Mesodermal cell (in vitro differentiated cells): ENCODE measurements around the gene CUL9.

Experiments
- H3K27ac ChIP-seq: 2 replicates; pipeline ENCODE4 v1.7.0; 2013; ENCODE audit warnings: mild to moderate bottlenecking, low read depth, low read length, moderate library complexity; ENCODE audit not compliant: severe bottlenecking
- H3K36me3 ChIP-seq: 2 replicates; pipeline ENCODE4 v1.7.1; 2013; ENCODE audit warnings: mild to moderate bottlenecking, low read length, moderate library complexity; ENCODE audit not compliant: control insufficient read depth, insufficient read depth
- H3K4me1 ChIP-seq: one replicate; pipeline ENCODE4 v1.7.1; 2013; ENCODE audit warnings: mild to moderate bottlenecking, low read length; ENCODE audit not compliant: insufficient read depth, control insufficient read depth, poor library complexity, severe bottlenecking
- H3K4me3 ChIP-seq: 2 replicates; pipeline ENCODE4 v1.7.0; 2013; ENCODE audit warnings: low read length, control low read depth, mild to moderate bottlenecking; ENCODE audit not compliant: insufficient read depth, poor library complexity, severe bottlenecking; ENCODE audit errors: extremely low read depth
- H3K9me3 ChIP-seq: 2 replicates; pipeline ENCODE4 v1.7.1; 2013; ENCODE audit warnings: mild to moderate bottlenecking, low read length, moderate library complexity; ENCODE audit not compliant: control insufficient read depth
- WGBS, 2 experiments: methylation state at CpG; one replicate each; pipeline ENCODE4 v1.1.5; 2013; ENCODE audit warnings: missing lambda C conversion rate in 2 of 2; ENCODE audit not compliant: insufficient coverage in 2 of 2; 5-methylcytosine and 5-hydroxymethylcytosine counted together

The CUL9 gene

GRCh38 chr6:43229803-43230620, 48.0 kb downstream of the CUL9 start:
- Histone ChIP-seq H3K4me1 (peaks cover 2% of the 10 kb centered on the region), H3K27ac (no peak overlapping the region), H3K36me3 (no peaks in the 10 kb centered on the region), H3K9me3 (no peaks in the 10 kb centered on the region), H3K4me3 (no peak overlapping the region)
- 86 to 89% methylated on average over 10 to 13 of the region's 17 CpGs for WGBS, 2 experiments

DNA sequence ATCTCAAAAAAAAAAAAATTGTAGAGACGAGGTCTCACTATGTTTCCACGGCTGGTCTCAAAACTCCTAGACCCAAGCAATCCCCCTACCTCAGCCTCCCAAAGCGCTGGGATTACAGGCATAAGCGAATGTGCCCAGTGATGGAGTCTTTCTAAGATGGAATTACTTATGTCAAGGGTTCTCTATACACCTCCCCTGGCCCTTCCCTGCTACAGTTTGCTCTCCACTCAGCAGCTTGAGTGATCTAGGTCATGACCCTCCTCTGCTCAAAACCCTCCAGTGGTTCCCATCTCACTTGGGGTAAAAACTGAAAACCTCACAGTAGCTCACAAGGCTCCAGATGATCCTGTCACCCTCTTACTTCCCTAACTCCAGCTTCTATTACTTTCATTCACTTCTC, 49.1 kb downstream of the CUL9 start:
- H3K36me3 ChIP-seq, result no peaks in the 10 kb centered on the region
- no peaks in the 10 kb centered on the region for H3K4me1 ChIP-seq
- 93% methylated on average over 2 of the region's 4 CpGs; no CpG with 5 or more reads in 1 of the 2 experiments for WGBS, 2 experiments
- H3K4me3 ChIP-seq, result no peak overlapping the region
- no peaks in the 10 kb centered on the region for H3K9me3 ChIP-seq
- H3K27ac ChIP-seq, result no peak overlapping the region

DNA sequence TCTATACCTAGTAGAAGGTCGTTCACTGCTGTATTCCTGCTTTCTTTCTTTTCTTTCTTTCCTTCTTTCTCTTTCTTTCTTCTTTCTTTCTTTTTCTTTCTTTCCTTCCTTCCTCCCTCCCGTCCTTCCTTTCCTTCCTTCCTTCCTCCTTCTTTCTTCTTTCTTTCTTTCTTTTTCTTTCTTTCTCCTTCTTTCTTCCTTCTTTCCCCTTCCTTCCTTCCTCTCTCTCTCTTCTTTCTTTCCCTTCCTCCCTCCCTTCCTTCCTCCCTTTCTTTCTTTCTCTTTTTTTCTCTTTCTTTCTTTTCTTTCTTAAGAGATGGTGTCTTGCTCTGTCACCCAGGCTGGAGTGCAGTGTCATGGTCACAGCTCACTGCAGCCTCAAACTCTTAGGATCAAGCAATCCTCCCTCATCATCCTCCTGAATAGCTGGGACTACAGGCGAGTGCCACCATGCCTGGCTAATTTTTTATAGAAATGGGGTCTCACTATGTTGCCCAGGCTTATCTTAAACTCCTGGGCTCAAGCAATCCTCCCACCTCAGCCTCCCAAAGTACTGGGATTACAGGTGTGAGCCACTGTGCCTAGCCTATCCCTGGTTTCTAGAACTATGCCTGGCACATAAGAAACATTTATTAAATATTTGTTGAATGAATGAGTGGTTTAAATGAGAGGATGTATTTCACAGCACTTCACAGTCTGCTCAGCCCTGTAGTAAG, 49.9 kb downstream of the CUL9 start:
- Histone ChIP-seq H3K9me3 (no peaks in the 10 kb centered on the region), H3K27ac (no peak overlapping the region), H3K4me1 (no peaks in the 10 kb centered on the region), H3K4me3 (no peak overlapping the region), H3K36me3 (no peaks in the 10 kb centered on the region)
- 72 to 79% methylated on average over 2 to 3 of the region's 3 CpGs for WGBS, 2 experiments

GRCh38 chr6:43235841-43236240, 53.8 kb downstream of the CUL9 start:
- no peaks in the 10 kb centered on the region for H3K36me3 ChIP-seq
- no peaks in the 10 kb centered on the region for H3K9me3 ChIP-seq
- H3K4me3 ChIP-seq, result no peak overlapping the region
- no peak overlapping the region for H3K27ac ChIP-seq
- no peaks in the 10 kb centered on the region for H3K4me1 ChIP-seq
- WGBS, 2 experiments, result no CpG with 5 or more reads among the region's 2 CpGs

DNA sequence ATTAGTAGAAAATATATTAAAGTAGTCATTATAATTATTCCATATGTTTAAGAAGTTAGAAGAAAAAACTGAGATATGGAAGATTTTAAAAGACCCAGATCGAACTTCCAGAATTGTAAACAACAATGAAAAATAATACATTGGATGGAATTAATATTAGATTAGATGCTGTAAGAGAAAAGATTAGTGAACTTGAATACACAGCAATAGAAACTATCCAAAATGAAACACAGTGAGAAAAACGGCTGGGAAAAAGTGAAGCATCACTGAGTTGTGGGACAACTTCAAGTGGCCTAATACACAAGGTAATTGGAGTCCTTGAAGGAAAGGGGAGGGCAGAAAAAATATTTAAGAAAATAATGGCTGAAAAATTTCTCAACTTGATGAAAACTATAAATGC, 57.1 kb downstream of the CUL9 start:
- Histone ChIP-seq H3K36me3 (no peaks in the 10 kb centered on the region), H3K9me3 (no peaks in the 10 kb centered on the region), H3K4me1 (no peaks in the 10 kb centered on the region), H3K27ac (no peak overlapping the region), H3K4me3 (no peak overlapping the region)
- WGBS, 2 experiments, result 67% methylated on average over 1 of the region's 2 CpGs; no CpG with 5 or more reads in 1 of the 2 experiments

- WGBS, 2 experiments, result no CpG with 5 or more reads among the region's 1 CpG
- H3K4me1 ChIP-seq, result no peaks in the 10 kb centered on the region
- H3K36me3 ChIP-seq, result no peaks in the 10 kb centered on the region
- H3K9me3 ChIP-seq, result no peaks in the 10 kb centered on the region
- no peak overlapping the region for H3K4me3 ChIP-seq
- no peak overlapping the region for H3K27ac ChIP-seq
Measured at GRCh38 chr6:43240950-43241349, 59.0 kb downstream of the CUL9 start.

DNA sequence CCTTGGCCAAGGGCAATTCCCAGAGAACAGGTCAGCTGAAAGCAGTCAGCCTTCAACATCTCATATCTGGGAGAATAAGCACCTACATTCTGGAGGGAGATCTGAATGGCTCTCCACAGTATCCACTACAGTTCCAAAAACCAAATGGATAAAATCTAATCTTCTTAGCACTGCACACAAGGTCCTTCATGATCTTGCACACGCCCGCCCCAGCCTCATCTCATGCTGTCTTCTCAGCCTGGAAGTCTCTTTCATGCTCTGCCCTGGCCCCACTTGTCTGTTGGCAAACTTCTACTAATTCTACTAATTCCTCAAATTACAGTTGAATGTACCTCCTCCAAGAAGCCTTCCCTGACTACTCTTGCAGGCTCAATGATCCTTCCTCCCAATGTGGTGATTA, 59.5 kb downstream of the CUL9 start:
- Histone ChIP-seq H3K36me3 (no peaks in the 10 kb centered on the region), H3K4me3 (no peak overlapping the region), H3K9me3 (no peaks in the 10 kb centered on the region), H3K4me1 (no peaks in the 10 kb centered on the region), H3K27ac (no peak overlapping the region)
- 82 to 97% methylated on average over 2 of the region's 2 CpGs for WGBS, 2 experiments

GRCh38 chr6:43242908-43243663, 61.1 kb downstream of the CUL9 start, which contains the start of gene TTBK1:
Gene TTBK1 (plus strand): TSS chr6:43243481. CDS start chr6:43246661, 3,180 bp downstream.
- H3K4me3 ChIP-seq, result no peak within 1 kb of the TSS
- H3K36me3 ChIP-seq, result no peaks in the 10 kb centered on the region
- no peak within 1 kb of the TSS for H3K27ac ChIP-seq
- no peaks in the 10 kb centered on the region for H3K4me1 ChIP-seq
- WGBS, 2 experiments, result 14 to 44% methylated on average over 10 to 40 of the region's 47 CpGs
- H3K9me3 ChIP-seq, result no peaks in the 10 kb centered on the region

- no peak overlapping the region for H3K27ac ChIP-seq
- no peak overlapping the region for H3K4me3 ChIP-seq
- 16% methylated on average over 19 to 24 of the region's 37 CpGs for WGBS, 2 experiments
- H3K9me3 ChIP-seq, result no peaks in the 10 kb centered on the region
- H3K4me1 ChIP-seq, result no peaks in the 10 kb centered on the region
- no peaks in the 10 kb centered on the region for H3K36me3 ChIP-seq
Measured at GRCh38 chr6:43243664-43244321, 61.8 kb downstream of the CUL9 start.
